NCI-H1694 (cell line): ENCODE data around the gene SLC22A23.

ENCODE experiments used
- DNase-seq: peaks from one replicate; lab custom pipeline; 2025; lab: John Stamatoyannopoulos, UW

The SLC22A23 gene

GRCh38 chr6:3471711-3472110 is 14.9 kb upstream of the SLC22A23 start:
- no peak for DNase-seq

GRCh38 chr6:3471286-3471685 is 14.4 kb upstream of the SLC22A23 start:
- DNase-seq = no peak

GRCh38 chr6:3468585-3468984 is 11.7 kb upstream of the SLC22A23 start:
- no peak for DNase-seq

GRCh38 chr6:3467996-3468395 is 11.1 kb upstream of the SLC22A23 start:
- DNase-seq = no peak

GRCh38 chr6:3466488-3467219 is 9.8 kb upstream of the SLC22A23 start:
- no peak for DNase-seq

- no peak for DNase-seq
These were observed 3.4 kb upstream of the SLC22A23 start for GRCh38 chr6:3460253-3460652.

GRCh38 chr6:3458706-3459421 is 2.0 kb upstream of the SLC22A23 start:
- DNase-seq = no peak

- DNase-seq = no peak
These were observed 1.1 kb upstream of the SLC22A23 start for GRCh38 chr6:3457710-3458602.

- DNase-seq = no peak
These were observed 404 bp downstream of the SLC22A23 start for GRCh38 chr6:3456395-3456897.

- no peak for DNase-seq
These were observed 1.1 kb downstream of the SLC22A23 start for GRCh38 chr6:3455569-3456394.

GRCh38 chr6:3455147-3455568 is 1.7 kb downstream of the SLC22A23 start:
- DNase-seq = no peak

GRCh38 chr6:3454273-3455010 is 2.4 kb downstream of the SLC22A23 start:
- no peak for DNase-seq

- no peak for DNase-seq
These were observed 3.2 kb downstream of the SLC22A23 start for GRCh38 chr6:3453413-3454272.

- no peak for DNase-seq
These were observed 5.4 kb downstream of the SLC22A23 start for GRCh38 chr6:3451498-3451897.

- DNase-seq = no peak
These were observed 6.0 kb downstream of the SLC22A23 start for GRCh38 chr6:3450888-3451287.

GRCh38 chr6:3449750-3450305 is 7.0 kb downstream of the SLC22A23 start:
- DNase-seq = no peak

- no peak for DNase-seq
These were observed 7.5 kb downstream of the SLC22A23 start for GRCh38 chr6:3449321-3449720.

GRCh38 chr6:3447005-3447404 is 9.8 kb downstream of the SLC22A23 start:
- no peak for DNase-seq

GRCh38 chr6:3446184-3446583 is 10.7 kb downstream of the SLC22A23 start:
- DNase-seq = no peak
